ENCODE results near the gene RBBP8.

DNA sequence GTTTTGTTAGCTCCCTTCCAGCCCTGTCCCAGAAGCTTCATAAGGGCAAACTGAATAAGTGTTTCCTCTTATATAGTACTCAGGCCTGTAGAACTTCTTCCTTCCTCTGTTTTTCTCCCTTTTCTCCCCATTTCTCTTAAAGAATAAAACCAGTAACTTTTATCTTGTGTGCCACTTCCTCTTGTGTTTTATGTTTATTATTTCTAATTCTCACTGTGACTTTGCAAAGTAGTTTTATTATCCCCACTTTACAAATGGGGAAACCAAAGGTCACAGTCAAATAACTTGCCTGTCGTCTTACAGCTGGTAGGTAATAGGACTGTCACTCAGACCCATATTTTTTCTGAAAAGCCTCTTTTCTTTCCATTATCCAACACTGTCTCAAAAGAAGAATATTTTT lies 42.4 kb downstream of the RBBP8 start:
- TF ChIP-seq GATA2 (IDR thresholded peaks at IDR 0.05; ENCODE audit: low read depth, low read length) (no peak), GATA3 (IDR thresholded peaks at IDR 0.05; ENCODE audit: low read depth, low read length) (no peak)

All from SH-SY5Y (cell line).